DMS153 treated with DMSO at 0.1 percent for 48 hours (cell line): Measurements from ENCODE around the gene IL4R.
"Not testable (repeated sequence)": the region's sequence is repeated elsewhere in the genome, so short reads cannot be mapped to it uniquely, and the experiment has no call there.

Source experiments
- DNase-seq: peaks from one replicate; lab custom pipeline; 2025; ENCODE audit not compliant: unreplicated experiment; lab: John Stamatoyannopoulos, UW

Gene IL4R

GRCh38 chr16:27377666-27378485 is 64.1 kb downstream of the IL4R start:
- DNase-seq = no peak

GRCh38 chr16:27378871-27379481 is 65.2 kb downstream of the IL4R start:
- DNase-seq = no peak

GRCh38 chr16:27379919-27380318 is 66.1 kb downstream of the IL4R start:
- no peak for DNase-seq

- DNase-seq = no peak
Measured at GRCh38 chr16:27381236-27381635, 67.5 kb downstream of the IL4R start.

GRCh38 chr16:27381974-27382855 is 68.4 kb downstream of the IL4R start:
- DNase-seq = no peak

- no peak for DNase-seq
Measured at GRCh38 chr16:27383556-27384243, 69.9 kb downstream of the IL4R start.

GRCh38 chr16:27384425-27384824 is 70.7 kb downstream of the IL4R start:
- DNase-seq = no peak

GRCh38 chr16:27385398-27385797 is 71.6 kb downstream of the IL4R start:
- DNase-seq = no peak

- DNase-seq = no peak
Measured at GRCh38 chr16:27386674-27387073, 72.9 kb downstream of the IL4R start.

- no peak for DNase-seq
Measured at GRCh38 chr16:27387724-27388123, 74.0 kb downstream of the IL4R start.

- DNase-seq = no peak
Measured at GRCh38 chr16:27389272-27389961, 75.6 kb downstream of the IL4R start.

GRCh38 chr16:27390151-27390550 is 76.4 kb downstream of the IL4R start:
- no peak for DNase-seq

GRCh38 chr16:27392671-27393070 is 78.9 kb downstream of the IL4R start:
- no peak for DNase-seq

GRCh38 chr16:27394516-27394915 is 80.7 kb downstream of the IL4R start:
- no peak for DNase-seq

- not testable (repeated sequence) for DNase-seq
Measured at GRCh38 chr16:27398341-27398893, 84.6 kb downstream of the IL4R start.

GRCh38 chr16:27398894-27399853 is 85.4 kb downstream of the IL4R start:
- no peak for DNase-seq

- DNase-seq = no peak
Measured at GRCh38 chr16:27399969-27400368, 86.2 kb downstream of the IL4R start.

- no peak for DNase-seq
Measured at GRCh38 chr16:27400751-27401620, 87.2 kb downstream of the IL4R start.
